Measurements from ENCODE around the gene NDE1.

Gene NDE1

GRCh38 chr16:15621889-15622288, 28.2 kb upstream of the NDE1 start:
- Histone ChIP-seq H4K20me1 (ENCODE audit: insufficient read depth, low read length) (no peaks in the 10 kb centered on the region), H3K9me2 (ENCODE audit: low read depth, low read length) (no peaks in the 10 kb centered on the region), H3K36me3 (ENCODE audit: insufficient read depth, low read length) (peaks cover 91% of the 10 kb centered on the region), H3K27ac (ENCODE audit: low read depth, low read length, poor library complexity, severe bottlenecking) (no peak overlapping the region), H3K9me3 (ENCODE audit: low read length) (no peaks in the 10 kb centered on the region), H2AFZ (ENCODE audit: low read length) (no peak overlapping the region), H3K9ac (ENCODE audit: low read length) (no peak overlapping the region), H3K27me3 (ENCODE audit: insufficient read depth, low read length) (no peaks in the 10 kb centered on the region), H3K4me3 (ENCODE audit: low read depth, low read length, poor library complexity, severe bottlenecking) (no peak overlapping the region), H3K79me2 (ENCODE audit: insufficient read depth, low read length) (no peaks in the 10 kb centered on the region), H3K4me2 (ENCODE audit: low read length) (no peak overlapping the region), H3K4me1 (ENCODE audit: insufficient read depth, low read length, severe bottlenecking) (no peaks in the 10 kb centered on the region), H3F3A (ENCODE audit: insufficient read depth, low read length) (no peaks in the 10 kb centered on the region)
- TF ChIP-seq EZH2 (IDR thresholded peaks at IDR 0.05; ENCODE audit: borderline replicate concordance, low read length) = no peak

- no peak overlapping the region for H3K27ac ChIP-seq (ENCODE audit: low read depth, low read length, poor library complexity, severe bottlenecking)
- H3K9ac ChIP-seq (ENCODE audit: low read length) = no peak overlapping the region
- no peaks in the 10 kb centered on the region; the same call in 1 of the 2 replicates for H3K79me2 ChIP-seq (ENCODE audit: insufficient read depth, low read length)
- no peaks in the 10 kb centered on the region for H3K27me3 ChIP-seq (ENCODE audit: insufficient read depth, low read length)
- H3K4me1 ChIP-seq (ENCODE audit: insufficient read depth, low read length, severe bottlenecking) = peaks cover 40% of the 10 kb centered on the region
- no peak overlapping the region for H2AFZ ChIP-seq (ENCODE audit: low read length)
- no peaks in the 10 kb centered on the region for H3K9me2 ChIP-seq (ENCODE audit: low read depth, low read length)
- no peaks in the 10 kb centered on the region for H4K20me1 ChIP-seq (ENCODE audit: insufficient read depth, low read length)
- no peak for TF ChIP-seq EZH2 (IDR thresholded peaks at IDR 0.05; ENCODE audit: borderline replicate concordance, low read length)
- TF ChIP-seq, protein P1, sequence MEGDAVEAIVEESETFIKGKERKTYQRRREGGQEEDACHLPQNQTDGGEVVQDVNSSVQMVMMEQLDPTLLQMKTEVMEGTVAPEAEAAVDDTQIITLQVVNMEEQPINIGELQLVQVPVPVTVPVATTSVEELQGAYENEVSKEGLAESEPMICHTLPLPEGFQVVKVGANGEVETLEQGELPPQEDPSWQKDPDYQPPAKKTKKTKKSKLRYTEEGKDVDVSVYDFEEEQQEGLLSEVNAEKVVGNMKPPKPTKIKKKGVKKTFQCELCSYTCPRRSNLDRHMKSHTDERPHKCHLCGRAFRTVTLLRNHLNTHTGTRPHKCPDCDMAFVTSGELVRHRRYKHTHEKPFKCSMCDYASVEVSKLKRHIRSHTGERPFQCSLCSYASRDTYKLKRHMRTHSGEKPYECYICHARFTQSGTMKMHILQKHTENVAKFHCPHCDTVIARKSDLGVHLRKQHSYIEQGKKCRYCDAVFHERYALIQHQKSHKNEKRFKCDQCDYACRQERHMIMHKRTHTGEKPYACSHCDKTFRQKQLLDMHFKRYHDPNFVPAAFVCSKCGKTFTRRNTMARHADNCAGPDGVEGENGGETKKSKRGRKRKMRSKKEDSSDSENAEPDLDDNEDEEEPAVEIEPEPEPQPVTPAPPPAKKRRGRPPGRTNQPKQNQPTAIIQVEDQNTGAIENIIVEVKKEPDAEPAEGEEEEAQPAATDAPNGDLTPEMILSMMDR (IDR thresholded peaks at IDR 0.05; ENCODE audit: low read length) = no peak
- no peak overlapping the region for H3K4me3 ChIP-seq (ENCODE audit: low read depth, low read length, poor library complexity, severe bottlenecking)
- H3K9me3 ChIP-seq (ENCODE audit: low read length) = no peaks in the 10 kb centered on the region
- H3K4me2 ChIP-seq (ENCODE audit: low read length) = no peak overlapping the region
- peaks cover 76% of the 10 kb centered on the region for H3K36me3 ChIP-seq (ENCODE audit: insufficient read depth, low read length)
- H3F3A ChIP-seq (ENCODE audit: insufficient read depth, low read length) = no peaks in the 10 kb centered on the region
These were observed 18.2 kb upstream of the NDE1 start for GRCh38 chr16:15631730-15632409.

DNA sequence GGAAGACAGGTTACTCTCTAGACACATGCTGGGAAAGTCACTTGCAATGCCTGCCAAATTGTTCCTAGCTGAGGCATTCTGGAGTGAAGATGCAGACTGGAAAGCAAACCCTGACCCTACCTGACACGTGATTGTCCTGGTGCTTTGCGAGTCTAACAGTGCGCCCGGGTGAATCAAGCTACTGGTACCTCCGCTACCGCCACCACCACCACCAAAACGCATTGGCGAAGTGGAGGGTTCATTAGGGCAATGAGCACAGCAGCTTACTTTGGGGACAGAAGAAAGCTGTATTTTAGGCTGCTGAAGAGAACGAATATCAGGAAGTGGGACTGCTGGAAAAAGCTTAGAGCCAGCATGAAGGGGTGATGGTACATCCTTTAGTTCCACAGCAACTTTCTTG, 14.1 kb upstream of the NDE1 start:
- Histone ChIP-seq H3K36me3 (ENCODE audit: insufficient read depth, low read length) (peaks cover 80% of the 10 kb centered on the region), H3K4me1 (ENCODE audit: insufficient read depth, low read length, severe bottlenecking) (peaks cover 74% of the 10 kb centered on the region), H3K4me3 (ENCODE audit: low read depth, low read length, poor library complexity, severe bottlenecking) (peak overlapping the region; percentile 41), H3K9ac (ENCODE audit: low read length) (peak overlapping the region; percentile 52), H3K4me2 (ENCODE audit: low read length) (peak overlapping the region; percentile 68), H3K9me3 (ENCODE audit: low read length) (no peaks in the 10 kb centered on the region), H3K79me2 (ENCODE audit: insufficient read depth, low read length) (peaks cover 10% of the 10 kb centered on the region), H3F3A (ENCODE audit: insufficient read depth, low read length) (0 out of 2 replicates have a peak, but pooled peaks cover 11% of the 10 kb centered on the region), H2AFZ (ENCODE audit: low read length) (no peak overlapping the region), H3K27ac (ENCODE audit: low read depth, low read length, poor library complexity, severe bottlenecking) (peak overlapping the region; percentile 93), H3K27me3 (ENCODE audit: insufficient read depth, low read length) (no peaks in the 10 kb centered on the region), H4K20me1 (ENCODE audit: insufficient read depth, low read length) (no peaks in the 10 kb centered on the region), H3K9me2 (ENCODE audit: low read depth, low read length) (no peaks in the 10 kb centered on the region)
- TF ChIP-seq, protein P1 (IDR thresholded peaks at IDR 0.05; ENCODE audit: low read length) = no peak
- no peak for TF ChIP-seq EZH2 (IDR thresholded peaks at IDR 0.05; ENCODE audit: borderline replicate concordance, low read length)
